Sigmoid colon (tissue), 7 donors: Measurements from ENCODE around the gene OLFML3. TPM values are rescaled to one million over a fixed set of nuclear protein-coding genes. Genes with fewer than 3 reads are reported as not detected.

Experiments used
- DNase-seq: peaks from one replicate; pipeline ENCODE4 v3.0.0-alpha.2; 2019
- H3K27ac ChIP-seq, 4 donors: fragments of 200-600 bp; sonication (generic); one replicate each; pipeline ENCODE4 v1.5.1; 2016 to 2019; ENCODE audit warnings: mild to moderate bottlenecking in 1 of 4
- H3K27me3 ChIP-seq, 3 donors: fragments of 200-600 bp; sonication (generic); one replicate each; pipeline ENCODE4 v1.5.1; 2019; ENCODE audit warnings: mild to moderate bottlenecking in 1 of 3
- H3K36me3 ChIP-seq, 4 donors: fragments of 200-600 bp; sonication (generic); one replicate each; pipeline ENCODE4 v1.5.1; 2016 to 2019
- H3K4me1 ChIP-seq, 4 donors: fragments of 200-600 bp; sonication (generic); one replicate each; pipeline ENCODE4 v1.5.1; 2017 to 2019
- H3K4me3 ChIP-seq, 4 donors: fragments of 200-600 bp; sonication (generic); one replicate each; pipeline ENCODE4 v1.5.1; 2017 to 2019; ENCODE audit warnings: mild to moderate bottlenecking in 2 of 4, moderate library complexity in 1 of 4
- H3K9me3 ChIP-seq, 4 donors: fragments of 200-600 bp in 3 of 4; sonication (generic) in 3 of 4; one replicate each; pipeline versions ENCODE4 v1.5.1 to v1.6.1; 2013 to 2019
- CTCF ChIP-seq, 4 experiments: fragments of 450-650 bp in 3 of 4; fragments of 200-600 bp in 1 of 4; IDR thresholded peaks; one replicate each; pipeline ENCODE4 v1.5.1; 2016 to 2019; ENCODE audit warnings: antibody characterized with exemption in 4 of 4, mild to moderate bottlenecking in 3 of 4, moderate library complexity in 2 of 4
- EP300 ChIP-seq, 4 donors: sonication (generic); formaldehyde crosslinking; IDR thresholded peaks; one replicate each; pipeline ENCODE4 v1.6.1; 2017; ENCODE audit warnings: antibody characterized with exemption in 4 of 4
- POLR2A ChIP-seq, 2 donors: fragments of 450-650 bp; IDR thresholded peaks; one replicate each; pipeline ENCODE4 v1.6.1; 2016; ENCODE audit warnings: antibody characterized with exemption in 2 of 2, mild to moderate bottlenecking in 2 of 2, moderate library complexity in 2 of 2
- POLR2AphosphoS5 ChIP-seq, 4 donors: sonication (generic); formaldehyde crosslinking; IDR thresholded peaks; one replicate each; pipeline ENCODE4 v1.6.1; 2017; ENCODE audit warnings: antibody characterized with exemption in 4 of 4
- WGBS, 2 donors: extraction: QIAGEN DNeasy Blood & Tissue Kit; methylation state at CpG; one replicate each; pipeline ENCODE4 v1.1.7; 2013; 5-methylcytosine and 5-hydroxymethylcytosine counted together
- intact Hi-C: fragments of 100-400 bp; cut with DNase I; formaldehyde crosslinking; loops from one replicate; pipeline ENCODE4 v1.15.1; 2023
- polyA plus RNA-seq, 3 donors: library from polyadenylated mRNA; stranded (reverse); fragments of 200-250 nt; gene quantifications; one replicate each; pipeline ENCODE4 v1.2.3, GENCODE V29; 2013
- total RNA-seq, 4 donors: library from RNA; depleted of rRNA; stranded (reverse); fragments of >200 nt; gene quantifications; one replicate each; pipeline ENCODE4 v1.1.0, GENCODE V29; 2016
- donor health status: healthy with polysubstance abuse.
- donor health status: Bipolar disorder and iron deficiency.
- donor health status: healthy.

Gene OLFML3
- total and polyA plus RNA-seq, 7 donors: 14.1 to 149 (median 94.0) TPM

GRCh38 chr1:113980110-113980509 lies 836 bp downstream of the OLFML3 start:
- Histone ChIP-seq H3K9me3 (no peaks in the 10 kb centered on the region), H3K27ac (peak overlapping the region; percentile 80 to 91 (median 90)), H3K36me3 (peaks cover 0 to 4% (median 0%) of the 10 kb centered on the region in 4 donors), H3K4me1 (peaks cover 0 to 92% (median 77%) of the 10 kb centered on the region in 4 donors), H3K27me3 (no peaks in the 10 kb centered on the region), H3K4me3 (peak overlapping the region; percentile 37 to 55 (median 50))
- peak in 2 of 4 donors; percentile 26 to 41 for TF ChIP-seq POLR2AphosphoS5 (IDR thresholded peaks at IDR 0.05)
- TF ChIP-seq EP300 (IDR thresholded peaks at IDR 0.05): no peak
- no peak for TF ChIP-seq POLR2A (IDR thresholded peaks at IDR 0.05)
- peak; percentile 91 for DNase-seq
- intact Hi-C loops: loop anchor here (5.0 to 10.0 kb wide), 3 partner anchors 172 to 535 kb away; partner anchors contain the start of genes SYT6 and TRIM33
- WGBS, 2 donors: 72 to 75% methylated on average over 10 of the region's 10 CpGs

GRCh38 chr1:113981962-113982931 lies 3.0 kb downstream of the OLFML3 start:
- 36 to 43% methylated on average over 18 of the region's 18 CpGs for WGBS, 2 donors
- H3K9me3 ChIP-seq: no peaks in the 10 kb centered on the region
- no peaks in the 10 kb centered on the region for H3K36me3 ChIP-seq
- peak overlapping the region; percentile 11 to 55 (median 50) for H3K4me3 ChIP-seq
- no peaks in the 10 kb centered on the region for H3K27me3 ChIP-seq
- peak overlapping the region; percentile 80 to 91 (median 90) for H3K27ac ChIP-seq
- peak; percentile 93 for DNase-seq
- TF ChIP-seq POLR2AphosphoS5 (IDR thresholded peaks at IDR 0.05): peak; percentile 42 to 73 (median 70)
- TF ChIP-seq CTCF (IDR thresholded peaks at IDR 0.05): no peak
- TF ChIP-seq EP300 (IDR thresholded peaks at IDR 0.05): no peak
- TF ChIP-seq POLR2A (IDR thresholded peaks at IDR 0.05): no peak
- intact Hi-C loops: loop anchor here (2.0 to 10.0 kb wide), 4 partner anchors 113 to 533 kb away; partner anchors contain the start of genes SYT6 and TRIM33
- peaks cover 0 to 77% (median 62%) of the 10 kb centered on the region in 4 donors for H3K4me1 ChIP-seq

- Histone ChIP-seq H3K27ac (peak overlapping the region; percentile 80 to 91 (median 90)), H3K4me1 (peaks cover 0 to 73% (median 58%) of the 10 kb centered on the region in 4 donors), H3K9me3 (no peaks in the 10 kb centered on the region), H3K36me3 (no peaks in the 10 kb centered on the region), H3K4me3 (peak overlapping the region; percentile 11 to 55 (median 50)), H3K27me3 (no peaks in the 10 kb centered on the region)
- intact Hi-C loops: loop anchor here (2.0 to 10.0 kb wide), 4 partner anchors 112 to 532 kb away; partner anchors contain the start of genes SYT6 and TRIM33
- 70 to 72% methylated on average over 5 of the region's 5 CpGs for WGBS, 2 donors
- TF ChIP-seq POLR2A (IDR thresholded peaks at IDR 0.05): no peak
- no peak for TF ChIP-seq CTCF (IDR thresholded peaks at IDR 0.05)
- no peak for TF ChIP-seq POLR2AphosphoS5 (IDR thresholded peaks at IDR 0.05)
- TF ChIP-seq EP300 (IDR thresholded peaks at IDR 0.05): no peak
- DNase-seq: no peak
Observed at GRCh38 chr1:113982949-113983348, 3.7 kb downstream of the OLFML3 start.

GRCh38 chr1:113983391-113983790 lies 4.1 kb downstream of the OLFML3 start:
- DNase-seq: no peak
- Histone ChIP-seq H3K9me3 (no peaks in the 10 kb centered on the region), H3K27me3 (no peaks in the 10 kb centered on the region), H3K4me3 (peak overlapping the region in 3 of 4 donors; percentile 49 to 55 (median 50)), H3K27ac (peak overlapping the region; percentile 80 to 91 (median 90)), H3K36me3 (no peaks in the 10 kb centered on the region), H3K4me1 (peaks cover 0 to 68% (median 54%) of the 10 kb centered on the region in 4 donors)
- 49 to 73% methylated on average over 8 of the region's 8 CpGs for WGBS, 2 donors
- intact Hi-C loops: loop anchor here (2.0 to 10.0 kb wide), 4 partner anchors 111 to 531 kb away; partner anchors contain the start of genes SYT6 and TRIM33
- no peak for TF ChIP-seq POLR2AphosphoS5 (IDR thresholded peaks at IDR 0.05)
- TF ChIP-seq EP300 (IDR thresholded peaks at IDR 0.05): no peak
- no peak for TF ChIP-seq POLR2A (IDR thresholded peaks at IDR 0.05)
- TF ChIP-seq CTCF (IDR thresholded peaks at IDR 0.05): no peak
